Body of pancreas (tissue), 4 donors: Measurements from ENCODE around the gene ZNF385D. TPM values are rescaled to one million over a fixed set of nuclear protein-coding genes. Genes with fewer than 3 reads are reported as not detected.

Experiments used
- ATAC-seq: fragments of 150-250 bp; one replicate; pipeline ENCODE4 v1.9.1; 2016
- DNase-seq, 4 donors: peaks; one replicate each; pipeline ENCODE4 v3.0.0-alpha.2; 2019
- H3K27ac ChIP-seq, 4 donors: fragments of 200-600 bp; sonication (generic); 1 replicate in 3 of 4; 2 replicates in 1 of 4; pipeline versions ENCODE4 v1.5.1 to v1.6.1; 2016 to 2019; ENCODE audit warnings: mild to moderate bottlenecking in 1 of 4, mixed read lengths in 1 of 4, moderate library complexity in 1 of 4
- H3K27me3 ChIP-seq, 2 donors: fragments of 200-600 bp; sonication (generic); one replicate each; pipeline ENCODE4 v1.6.0; 2016; ENCODE audit warnings: mild to moderate bottlenecking in 1 of 2
- H3K36me3 ChIP-seq, 2 donors: fragments of 200-600 bp; sonication (generic); replicated peaks in 1 of 2; 2 replicates each; pipeline ENCODE4 v1.5.1; 2016; ENCODE audit warnings: low read depth in 2 of 2; ENCODE audit not compliant: insufficient read depth in 1 of 2
- H3K4me1 ChIP-seq: fragments of 200-600 bp; sonication (generic); one replicate; pipeline ENCODE4 v1.6.0; 2016
- H3K4me3 ChIP-seq, 2 donors: fragments of 200-600 bp; sonication (generic); 1 replicate in 1 of 2; 2 replicates in 1 of 2; pipeline ENCODE4 v1.5.1; 2016 to 2019
- H3K9me3 ChIP-seq, 3 donors: fragments of 200-600 bp; sonication (generic); 1 replicate in 2 of 3; 2 replicates in 1 of 3; pipeline ENCODE4 v1.5.1; 2016
- CTCF ChIP-seq, 7 experiments: fragments of 450-650 bp in 4 of 7; fragments of 200-600 bp in 3 of 7; sonication (generic) in 3 of 7; IDR thresholded peaks; one replicate each; pipeline ENCODE4 v1.5.1; 2016 to 2019; ENCODE audit warnings: antibody characterized with exemption in 7 of 7
- POLR2A ChIP-seq, 3 donors: fragments of 450-650 bp; IDR thresholded peaks; one replicate each; pipeline ENCODE4 v1.6.1; 2016; ENCODE audit warnings: antibody characterized with exemption in 3 of 3, mild to moderate bottlenecking in 2 of 3
- WGBS, 2 donors: methylation state at CpG; one replicate each; pipeline ENCODE4 v1.1.5; 2017; 5-methylcytosine and 5-hydroxymethylcytosine counted together
- intact Hi-C: fragments of 100-400 bp; cut with DNase I; formaldehyde crosslinking; loops from one replicate; pipeline ENCODE4 v1.15.1; 2023
- total RNA-seq, 2 donors: library from RNA; depleted of rRNA; stranded (reverse); fragments of >200 nt; gene quantifications; one replicate each; pipeline ENCODE4 v1.1.0, GENCODE V29; 2016

The ZNF385D gene
- total RNA-seq, 2 donors from 2014 or later, result 3.9 to 5.9 TPM

- Histone ChIP-seq H3K27ac (no peak overlapping the region), H3K4me1 (no peaks in the 10 kb centered on the region), H3K27me3 (no peaks in the 10 kb centered on the region), H3K4me3 (no peak overlapping the region), H3K9me3 (no peaks in the 10 kb centered on the region), H3K36me3 (no peaks in the 10 kb centered on the region)
- no peak for DNase-seq
- TF ChIP-seq CTCF (IDR thresholded peaks at IDR 0.05) (no peak), POLR2A (IDR thresholded peaks at IDR 0.05) (no peak)
- intact Hi-C loops, result no loop called here
- ATAC-seq, result no peak
- WGBS, 2 donors, result 61 to 66% methylated on average over 6 of the region's 6 CpGs
Measured at GRCh38 chr3:21670386-21670785, 80.6 kb downstream of the ZNF385D start.

- intact Hi-C loops, result no loop called here
- Histone ChIP-seq H3K9me3 (no peaks in the 10 kb centered on the region), H3K27me3 (no peaks in the 10 kb centered on the region), H3K27ac (no peak overlapping the region), H3K4me1 (no peaks in the 10 kb centered on the region), H3K4me3 (no peak overlapping the region), H3K36me3 (no peaks in the 10 kb centered on the region)
- TF ChIP-seq CTCF (IDR thresholded peaks at IDR 0.05), result no peak
- TF ChIP-seq POLR2A (IDR thresholded peaks at IDR 0.05), result no peak
- ATAC-seq, result no peak
- no peak for DNase-seq
- 20 to 50% methylated on average over 1 of the region's 1 CpG for WGBS, 2 donors
Measured at GRCh38 chr3:21668012-21668411, 83.0 kb downstream of the ZNF385D start.

GRCh38 chr3:21665444-21666100 is 85.4 kb downstream of the ZNF385D start:
- DNase-seq (no peak), ATAC-seq (no peak)
- intact Hi-C loops, result no loop called here
- no peak for TF ChIP-seq CTCF (IDR thresholded peaks at IDR 0.05)
- no peak for TF ChIP-seq POLR2A (IDR thresholded peaks at IDR 0.05)
- Histone ChIP-seq H3K27ac (no peak overlapping the region), H3K4me3 (no peak overlapping the region), H3K36me3 (no peaks in the 10 kb centered on the region), H3K4me1 (no peaks in the 10 kb centered on the region), H3K27me3 (no peaks in the 10 kb centered on the region), H3K9me3 (no peaks in the 10 kb centered on the region)
- WGBS, 2 donors, result 19 to 39% methylated on average over 6 of the region's 6 CpGs

GRCh38 chr3:21664996-21665395 is 86.0 kb downstream of the ZNF385D start:
- no peak for DNase-seq
- no peak for TF ChIP-seq POLR2A (IDR thresholded peaks at IDR 0.05)
- Histone ChIP-seq H3K4me1 (no peaks in the 10 kb centered on the region), H3K27ac (no peak overlapping the region), H3K4me3 (no peak overlapping the region), H3K27me3 (no peaks in the 10 kb centered on the region), H3K36me3 (no peaks in the 10 kb centered on the region), H3K9me3 (no peaks in the 10 kb centered on the region)
- no peak for ATAC-seq
- WGBS, 2 donors, result 81 to 85% methylated on average over 3 of the region's 3 CpGs
- intact Hi-C loops, result no loop called here

GRCh38 chr3:21662403-21662802 is 88.6 kb downstream of the ZNF385D start:
- WGBS, 2 donors, result 71 to 72% methylated on average over 2 of the region's 2 CpGs
- DNase-seq (no peak), ATAC-seq (no peak)
- H3K27ac ChIP-seq, result no peak overlapping the region
- TF ChIP-seq POLR2A (IDR thresholded peaks at IDR 0.05) (no peak), CTCF (IDR thresholded peaks at IDR 0.05) (no peak)
- H3K4me1 ChIP-seq, result no peaks in the 10 kb centered on the region
- no peak overlapping the region for H3K4me3 ChIP-seq
- H3K9me3 ChIP-seq, result no peaks in the 10 kb centered on the region
- no peaks in the 10 kb centered on the region for H3K27me3 ChIP-seq
- no peaks in the 10 kb centered on the region for H3K36me3 ChIP-seq
- intact Hi-C loops, result no loop called here
